Ascending aorta (tissue), 2 donors: ENCODE measurements around the gene ANAPC16. TPM values are rescaled to one million over a fixed set of nuclear protein-coding genes. Genes with fewer than 3 reads are reported as not detected.

ENCODE experiments used
- DNase-seq, 2 donors: peaks; one replicate each; pipeline ENCODE4 v3.0.0-alpha.2; 2019; ENCODE audit warnings: low spot score in 2 of 2
- H3K27ac ChIP-seq, 2 donors: fragments of 200-600 bp; sonication (generic); one replicate each; pipeline ENCODE4 v1.5.1; 2016 to 2017; ENCODE audit warnings: mild to moderate bottlenecking in 1 of 2
- H3K27me3 ChIP-seq: fragments of 200-600 bp; sonication (generic); one replicate; pipeline ENCODE4 v1.5.1; 2017
- H3K36me3 ChIP-seq, 2 donors: fragments of 200-600 bp; sonication (generic); one replicate each; pipeline ENCODE4 v1.5.1; 2016
- H3K4me1 ChIP-seq, 2 donors: fragments of 200-600 bp; sonication (generic); one replicate each; pipeline ENCODE4 v1.5.1; 2016 to 2017; ENCODE audit warnings: mild to moderate bottlenecking in 1 of 2
- H3K4me3 ChIP-seq, 2 donors: fragments of 200-600 bp; sonication (generic); one replicate each; pipeline ENCODE4 v1.5.1; 2016 to 2017; ENCODE audit warnings: mild to moderate bottlenecking in 1 of 2
- H3K9me3 ChIP-seq, 2 donors: fragments of 200-600 bp; sonication (generic); one replicate each; pipeline ENCODE4 v1.5.1; 2016
- CTCF ChIP-seq, 3 experiments: fragments of 200-600 bp in 2 of 3; fragments of 450-650 bp in 1 of 3; sonication (generic) in 2 of 3; IDR thresholded peaks; one replicate each; pipeline ENCODE4 v1.5.1; 2016 to 2019; ENCODE audit warnings: antibody characterized with exemption in 3 of 3, mild to moderate bottlenecking in 1 of 3, moderate library complexity in 1 of 3
- intact Hi-C: fragments of 100-400 bp; cut with DNase I; formaldehyde crosslinking; loops from one replicate; pipeline ENCODE4 v1.15.1; 2023
- total RNA-seq: library from RNA; depleted of rRNA; stranded (reverse); fragments of >200 nt; gene quantifications from one replicate; pipeline ENCODE4 v1.1.0, GENCODE V29; 2016

Gene ANAPC16
- total RNA-seq, 1 donor from 2014 or later = 22.8 TPM

- TF ChIP-seq CTCF (IDR thresholded peaks at IDR 0.05) = no peak
- intact Hi-C loops = no loop called here
- H3K27ac ChIP-seq = no peak overlapping the region
Observed at GRCh38 chr10:72239409-72239808, 23.6 kb downstream of the ANAPC16 start.

GRCh38 chr10:72240371-72240770 lies 24.6 kb downstream of the ANAPC16 start:
- no peak for TF ChIP-seq CTCF (IDR thresholded peaks at IDR 0.05)
- Histone ChIP-seq H3K27me3 (no peaks in the 10 kb centered on the region), H3K36me3 (peaks cover 7 to 28% of the 10 kb centered on the region in 2 donors), H3K4me3 (no peak overlapping the region), H3K9me3 (no peaks in the 10 kb centered on the region), H3K27ac (no peak overlapping the region), H3K4me1 (peaks cover 17 to 36% of the 10 kb centered on the region in 2 donors)
- DNase-seq = no peak
- intact Hi-C loops = no loop called here

More at GRCh38 chr10:72239409-72239808, 23.6 kb downstream of the ANAPC16 start:
- Histone ChIP-seq H3K4me1 (peaks cover 10 to 26% of the 10 kb centered on the region in 2 donors), H3K27me3 (no peaks in the 10 kb centered on the region), H3K36me3 (peaks cover 15 to 37% of the 10 kb centered on the region in 2 donors), H3K4me3 (no peak overlapping the region), H3K9me3 (no peaks in the 10 kb centered on the region)
- DNase-seq = no peak

GRCh38 chr10:72241691-72242252 lies 26.0 kb downstream of the ANAPC16 start:
- no peak overlapping the region for H3K4me3 ChIP-seq
- H3K27me3 ChIP-seq = no peaks in the 10 kb centered on the region
- H3K4me1 ChIP-seq = peaks cover 27 to 50% of the 10 kb centered on the region in 2 donors
- H3K36me3 ChIP-seq = peaks cover 0 to 17% of the 10 kb centered on the region in 2 donors
- peak overlapping the region; percentile 84 to 97 for H3K27ac ChIP-seq
- no peaks in the 10 kb centered on the region for H3K9me3 ChIP-seq
- TF ChIP-seq CTCF (IDR thresholded peaks at IDR 0.05) = no peak
- intact Hi-C loops = no loop called here
- no peak for DNase-seq

GRCh38 chr10:72242675-72243074 lies 26.9 kb downstream of the ANAPC16 start:
- Histone ChIP-seq H3K4me3 (no peak overlapping the region), H3K27me3 (no peaks in the 10 kb centered on the region), H3K27ac (peak overlapping the region; percentile 84 to 97), H3K9me3 (no peaks in the 10 kb centered on the region), H3K36me3 (peaks cover 0 to 9% of the 10 kb centered on the region in 2 donors), H3K4me1 (peaks cover 36 to 59% of the 10 kb centered on the region in 2 donors)
- TF ChIP-seq CTCF (IDR thresholded peaks at IDR 0.05) = no peak
- peak in 1 of 2 donors; percentile 85 for DNase-seq
- intact Hi-C loops = no loop called here

GRCh38 chr10:72243822-72244437 lies 28.1 kb downstream of the ANAPC16 start:
- Histone ChIP-seq H3K4me3 (peak overlapping the region in 1 of 2 donors; percentile 2), H3K4me1 (peaks cover 39 to 68% of the 10 kb centered on the region in 2 donors), H3K36me3 (no peaks in the 10 kb centered on the region), H3K9me3 (no peaks in the 10 kb centered on the region), H3K27ac (peak overlapping the region; percentile 84 to 97), H3K27me3 (no peaks in the 10 kb centered on the region)
- intact Hi-C loops = no loop called here
- TF ChIP-seq CTCF (IDR thresholded peaks at IDR 0.05) = peak in 2 of 3 experiments; percentile 18 to 23
- DNase-seq = peak in 1 of 2 donors; percentile 90
